ENCODE data around the gene ARG1.
"Not testable (repeated sequence)": the region's sequence is repeated elsewhere in the genome, so short reads cannot be mapped to it uniquely, and the experiment has no call there.

Gene ARG1

DNA sequence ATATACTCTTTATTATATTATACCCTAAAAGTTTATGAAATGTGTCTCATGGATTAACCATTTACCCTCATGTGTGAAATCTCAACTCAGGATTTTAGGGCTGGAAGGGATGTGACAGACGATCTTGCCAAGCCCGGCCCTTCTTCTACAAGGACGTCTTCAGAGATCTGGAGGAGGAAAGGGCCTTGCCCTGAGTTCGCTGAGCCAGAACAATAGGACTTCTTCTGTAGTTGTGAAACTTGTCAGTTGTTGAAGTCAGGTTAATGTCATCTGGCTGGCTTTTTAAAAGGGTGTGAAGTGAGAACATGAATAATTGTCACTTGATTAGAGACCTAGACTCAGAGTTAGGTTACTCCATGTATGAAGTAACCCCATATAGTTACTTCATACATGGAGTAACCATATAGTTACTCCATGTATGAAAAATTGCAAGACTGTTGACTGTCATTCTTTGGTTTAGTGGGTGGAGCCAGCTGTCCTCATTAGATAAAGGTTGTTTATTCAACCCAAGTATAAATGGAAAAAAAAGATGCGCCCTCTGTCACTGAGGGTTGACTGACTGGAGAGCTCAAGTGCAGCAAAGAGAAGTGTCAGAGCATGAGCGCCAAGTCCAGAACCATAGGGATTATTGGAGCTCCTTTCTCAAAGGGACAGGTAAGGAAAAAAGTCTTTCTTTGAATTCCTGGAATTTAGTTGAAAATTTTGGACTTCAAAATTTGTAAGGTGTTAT is at the start of gene ARG1:
TSS of gene ARG1 (plus strand) at position 541 of the 730 bp plus-strand sequence. CDS start at position 598, 57 bp downstream.
- DNase-seq (ENCODE audit: low read depth in 2 of 3, low spot score in 1 of 3): no peak

GRCh38 chr6:131523988-131524673 is 48.9 kb upstream of the ARG1 start:
- DNase-seq (ENCODE audit: low read depth in 2 of 3, low spot score in 1 of 3): no peak

DNA sequence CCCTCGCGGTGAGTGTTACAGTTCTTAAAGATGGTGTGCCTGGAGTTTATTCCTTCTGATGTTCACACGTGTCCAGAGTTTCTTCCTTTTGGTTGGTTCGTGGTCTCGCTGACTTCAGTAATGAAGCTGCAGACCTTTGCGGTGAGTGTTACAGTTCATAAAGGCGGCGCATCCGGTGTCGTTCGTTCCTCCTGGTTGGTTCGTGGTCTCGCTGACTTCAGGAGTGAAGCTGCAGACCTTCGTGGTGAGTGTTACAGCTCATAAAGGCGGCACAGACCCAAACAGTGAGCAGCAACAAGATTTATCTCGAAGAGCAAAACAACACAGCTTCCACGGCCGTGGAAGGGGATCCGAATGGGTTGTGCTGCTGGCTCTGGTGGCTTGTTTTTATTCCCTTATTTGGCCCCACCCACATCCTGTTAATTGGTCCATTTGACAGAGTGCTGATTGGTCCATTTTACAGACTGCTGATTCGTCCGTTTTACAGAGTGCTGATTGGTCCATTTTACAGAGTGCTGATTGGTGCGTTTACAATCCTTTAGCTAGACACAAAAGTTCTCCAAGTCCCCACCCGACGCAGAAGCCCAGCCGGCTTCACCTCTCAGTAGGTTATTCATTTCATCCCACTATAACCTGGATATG is 48.2 kb upstream of the ARG1 start:
- no peak for DNase-seq (ENCODE audit: low read depth in 2 of 3, low spot score in 1 of 3)

DNA sequence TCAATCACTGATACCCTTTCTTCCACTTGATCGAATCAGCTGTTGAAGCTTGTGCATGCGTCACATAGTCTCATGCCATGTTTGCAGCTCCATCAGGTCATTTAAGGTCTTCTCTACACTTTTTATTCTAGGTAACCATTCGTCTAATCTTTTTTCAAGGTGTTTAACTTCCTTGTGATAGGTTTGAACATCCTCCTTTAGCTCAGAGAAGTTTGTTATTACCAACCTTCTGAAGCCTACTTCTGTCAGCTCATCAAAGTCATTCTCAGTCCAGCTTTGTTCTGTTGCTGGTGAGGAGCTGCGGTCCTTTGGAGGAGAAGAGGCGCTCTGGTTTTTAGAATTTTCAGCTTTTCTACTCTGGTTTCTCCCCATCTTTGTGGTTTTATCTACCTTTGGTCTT is 42.1 kb upstream of the ARG1 start:
- DNase-seq (ENCODE audit: low read depth in 2 of 3, low spot score in 1 of 3): not testable (repeated sequence)

GRCh38 chr6:131531681-131532080 is 41.3 kb upstream of the ARG1 start:
- DNase-seq (ENCODE audit: low read depth in 2 of 3, low spot score in 1 of 3): not testable (repeated sequence)

DNA sequence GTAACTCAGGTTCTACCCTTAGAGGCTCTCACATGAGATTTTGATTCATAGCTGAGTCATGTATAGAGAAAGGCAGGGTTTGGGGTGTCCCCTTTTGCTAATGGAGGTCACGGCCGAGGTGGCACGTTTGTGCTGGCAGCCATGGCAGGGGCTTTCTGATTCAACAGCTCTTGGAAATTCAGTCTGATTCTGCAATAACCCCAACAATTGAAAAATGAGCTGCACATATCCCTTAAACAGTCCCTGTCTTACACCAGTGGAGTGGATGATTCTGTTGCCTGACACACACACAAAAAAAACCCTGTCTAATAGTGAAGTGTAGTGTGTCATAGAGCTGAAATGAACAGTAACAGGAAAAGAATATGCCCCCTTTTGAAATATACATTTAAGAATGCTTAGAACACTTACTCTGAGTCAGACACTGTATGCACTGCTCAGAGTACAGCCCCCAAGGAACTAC is 40.4 kb upstream of the ARG1 start:
- DNase-seq (ENCODE audit: low read depth in 2 of 3, low spot score in 1 of 3): peak; percentile 35 to 50 (median 50)

GRCh38 chr6:131538615-131539014 is 34.4 kb upstream of the ARG1 start:
- DNase-seq (ENCODE audit: low read depth in 2 of 3, low spot score in 1 of 3): not testable (repeated sequence)

DNA sequence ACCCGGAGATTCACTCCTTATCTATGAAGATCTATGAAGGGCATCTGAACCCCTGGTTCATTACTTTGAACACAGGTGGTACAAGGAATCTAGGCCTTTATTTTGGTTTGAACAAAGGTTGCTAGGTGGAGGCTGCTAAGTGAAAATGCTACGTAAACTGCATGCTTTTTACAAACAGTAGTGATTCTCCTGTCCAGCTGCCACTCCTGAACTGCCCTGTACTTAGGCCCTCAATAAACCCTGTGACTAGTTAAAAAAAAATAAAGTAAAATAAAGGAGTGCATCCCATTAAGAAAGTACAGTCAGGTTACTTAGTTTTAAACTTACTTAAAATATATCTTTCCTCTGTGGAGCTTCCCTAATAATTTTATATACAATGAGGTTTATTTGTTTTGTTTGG is 27.7 kb upstream of the ARG1 start:
- no peak for DNase-seq (ENCODE audit: low read depth in 2 of 3, low spot score in 1 of 3)

GRCh38 chr6:131547488-131547887 is 25.5 kb upstream of the ARG1 start:
- DNase-seq (ENCODE audit: low read depth in 2 of 3, low spot score in 1 of 3): no peak

DNA sequence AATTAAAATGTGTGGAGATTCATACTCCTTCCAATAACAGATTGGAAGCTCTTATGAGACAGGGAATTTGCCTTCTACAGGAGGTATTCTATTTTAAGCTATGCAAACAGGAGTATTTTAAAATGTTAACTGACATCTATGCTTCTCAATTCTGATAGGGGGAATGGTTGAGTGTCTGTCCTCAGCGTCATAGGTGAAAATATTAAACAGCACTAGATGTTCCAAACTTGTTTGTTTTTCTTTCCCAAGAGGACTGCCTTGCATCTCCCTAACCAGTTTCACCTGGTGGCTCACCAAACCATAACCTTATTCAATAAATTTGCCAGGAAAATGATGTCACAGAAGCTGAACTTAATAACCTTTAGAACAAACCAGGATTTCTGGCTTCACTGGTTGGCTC is 24.6 kb upstream of the ARG1 start:
- no peak for DNase-seq (ENCODE audit: low read depth in 2 of 3, low spot score in 1 of 3)

DNA sequence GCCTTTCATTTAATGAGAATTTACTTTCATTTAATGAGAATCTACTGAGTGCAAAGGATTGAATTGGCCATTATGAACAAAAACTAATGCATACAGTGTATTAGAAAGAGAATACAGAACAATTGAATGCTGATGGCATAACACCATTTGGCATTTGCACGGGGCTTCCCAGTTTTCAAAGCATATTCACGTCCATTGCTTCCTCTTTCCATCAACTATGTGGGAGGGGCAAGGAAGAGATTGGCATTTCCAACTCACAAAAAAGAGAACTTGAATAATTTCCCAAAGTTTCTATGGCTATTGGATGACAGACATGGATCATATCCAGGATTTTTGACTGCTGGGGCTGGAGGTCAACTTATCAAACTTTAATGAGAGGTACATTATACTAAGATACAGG is 23.2 kb upstream of the ARG1 start:
- no peak for DNase-seq (ENCODE audit: low read depth in 2 of 3, low spot score in 1 of 3)

DNA sequence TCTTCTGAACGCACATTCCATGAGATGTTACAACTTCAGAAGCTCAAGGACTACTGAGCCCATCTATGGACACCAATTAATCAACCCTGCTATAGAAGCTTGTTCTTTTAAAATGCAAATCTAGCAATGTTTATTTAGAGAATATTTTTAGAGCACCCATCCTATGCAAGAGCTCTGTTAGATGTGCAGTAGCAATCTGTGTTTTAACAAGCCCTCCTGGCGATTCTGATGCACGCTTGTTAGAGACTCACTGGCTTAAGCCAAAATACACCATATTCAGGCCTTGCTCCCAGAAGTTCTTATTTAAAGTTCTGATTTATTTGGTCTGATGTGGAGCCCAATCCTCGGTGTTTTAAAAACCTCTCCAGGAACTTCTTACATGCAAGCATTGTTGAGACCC is 21.1 kb upstream of the ARG1 start:
- DNase-seq (ENCODE audit: low read depth in 2 of 3, low spot score in 1 of 3): no peak

DNA sequence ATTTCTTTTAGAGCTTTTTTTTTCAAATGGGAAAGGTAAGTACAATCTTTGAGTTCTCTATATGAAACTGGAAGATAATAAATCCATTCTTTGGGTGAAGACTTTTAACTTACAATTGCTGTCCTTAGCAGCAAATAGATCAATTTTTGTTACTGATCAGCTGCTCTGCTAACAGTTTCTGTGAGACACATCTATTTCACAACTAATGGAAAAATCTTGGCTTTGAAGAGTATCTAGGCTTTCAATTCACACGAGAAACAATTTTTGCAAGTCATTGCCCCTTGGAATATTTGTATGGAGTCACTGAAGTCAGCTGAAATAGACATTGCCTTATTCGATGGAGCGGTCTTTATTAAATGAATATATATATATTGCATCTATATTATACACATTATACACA is 20.5 kb upstream of the ARG1 start:
- no peak for DNase-seq (ENCODE audit: low read depth in 2 of 3, low spot score in 1 of 3)

GRCh38 chr6:131555992-131556391 is 17.0 kb upstream of the ARG1 start:
- DNase-seq (ENCODE audit: low read depth in 2 of 3, low spot score in 1 of 3): no peak

DNA sequence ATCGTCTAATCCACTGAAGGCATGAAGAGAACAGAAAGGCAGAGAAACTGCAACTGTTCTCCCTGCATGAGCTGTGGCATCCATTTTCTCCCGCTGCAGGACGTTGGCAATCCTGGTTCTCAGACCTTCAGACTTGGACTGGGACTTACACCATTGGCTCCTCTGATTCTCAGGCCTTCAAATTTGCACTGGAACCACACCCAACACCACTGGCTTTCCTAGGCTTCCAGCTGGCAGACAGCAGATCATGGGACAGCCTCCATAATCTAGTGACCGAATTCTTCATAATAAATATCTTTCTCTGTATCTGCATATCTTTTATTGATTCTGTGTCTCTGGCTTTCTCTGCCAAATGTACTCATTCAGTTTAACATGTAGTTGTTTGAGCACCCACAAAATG is 14.1 kb upstream of the ARG1 start:
- DNase-seq (ENCODE audit: low read depth in 2 of 3, low spot score in 1 of 3): no peak

DNA sequence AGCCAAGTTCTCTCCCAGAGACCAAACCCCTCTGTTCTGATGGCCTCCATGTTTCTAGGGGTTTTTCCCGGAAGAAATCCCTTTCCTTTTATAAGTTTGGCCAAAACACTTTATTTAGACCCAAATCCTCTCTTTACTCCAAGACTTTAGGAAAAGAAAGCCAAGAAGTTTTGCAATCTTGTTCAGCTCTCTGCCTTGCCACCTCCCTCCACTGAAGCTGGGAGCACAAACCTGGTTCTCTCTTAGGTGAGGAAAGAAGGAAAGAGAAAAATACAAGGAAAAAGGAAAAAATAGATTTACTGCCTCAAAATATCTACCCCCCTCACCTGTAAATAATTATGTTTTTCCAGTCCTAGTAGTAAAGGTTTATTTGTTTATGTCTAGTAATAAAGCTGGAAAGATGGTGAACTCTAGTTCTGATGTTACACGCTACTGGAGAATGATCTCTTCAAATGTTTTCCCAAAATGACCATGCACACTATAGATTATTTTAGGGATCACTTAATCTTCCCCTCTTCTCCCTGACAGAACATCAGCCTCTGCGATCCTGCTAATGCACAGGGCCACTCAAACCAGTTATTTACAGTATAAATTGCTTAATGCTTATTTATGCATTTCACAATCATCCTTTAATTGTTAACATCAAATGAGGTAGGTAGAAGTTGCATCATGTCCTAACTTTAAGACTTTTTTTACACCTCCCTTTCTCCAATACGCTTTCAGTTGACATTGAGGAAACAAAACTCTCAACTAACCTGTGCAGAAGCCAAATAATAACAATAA is 10.9 kb upstream of the ARG1 start:
- DNase-seq (ENCODE audit: low read depth in 2 of 3, low spot score in 1 of 3): no peak

- DNase-seq (ENCODE audit: low read depth in 2 of 3, low spot score in 1 of 3): no peak
Observed at GRCh38 chr6:131565056-131565455, 8.0 kb upstream of the ARG1 start.

DNA sequence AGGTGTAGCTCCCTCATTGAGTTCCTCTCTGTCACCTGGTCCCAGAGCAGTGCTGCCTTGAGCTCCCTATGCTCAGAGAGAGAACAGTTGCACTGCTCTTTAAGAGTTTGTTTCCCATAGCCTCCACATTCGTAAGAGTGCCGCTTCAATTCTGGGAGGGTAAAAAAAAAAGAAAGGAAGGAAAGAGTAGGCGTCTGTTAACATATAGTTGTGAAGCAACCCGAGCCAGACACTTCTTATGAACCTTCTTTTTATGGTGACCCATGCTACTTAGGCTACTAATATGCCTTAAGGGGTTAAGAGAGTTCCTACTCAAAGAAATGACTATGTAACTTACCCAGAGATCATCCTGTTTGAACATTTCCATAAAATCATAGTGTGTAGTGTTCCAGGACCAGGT is 4.3 kb upstream of the ARG1 start:
- DNase-seq (ENCODE audit: low read depth in 2 of 3, low spot score in 1 of 3): no peak

DNA sequence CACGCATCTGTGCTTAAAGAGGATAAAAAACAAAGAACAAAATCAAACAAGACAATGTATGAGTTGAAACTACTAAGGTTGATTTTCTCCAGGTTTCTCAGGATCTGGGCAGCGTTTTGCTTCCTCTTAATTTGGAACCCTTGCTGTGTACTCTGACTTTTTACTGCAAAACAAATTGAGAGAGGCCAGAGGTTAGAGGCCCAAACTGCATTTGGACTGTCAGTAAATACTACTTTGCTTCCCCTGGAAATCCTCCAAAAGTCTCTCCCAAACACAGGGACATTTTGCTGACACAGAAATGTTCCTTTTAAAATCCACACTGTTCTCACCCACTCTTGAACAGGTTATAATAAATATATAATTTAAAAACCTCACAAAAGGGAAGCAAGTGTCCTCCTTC is 1.1 kb downstream of the ARG1 start:
- DNase-seq (ENCODE audit: low read depth in 2 of 3, low spot score in 1 of 3): no peak

DNA sequence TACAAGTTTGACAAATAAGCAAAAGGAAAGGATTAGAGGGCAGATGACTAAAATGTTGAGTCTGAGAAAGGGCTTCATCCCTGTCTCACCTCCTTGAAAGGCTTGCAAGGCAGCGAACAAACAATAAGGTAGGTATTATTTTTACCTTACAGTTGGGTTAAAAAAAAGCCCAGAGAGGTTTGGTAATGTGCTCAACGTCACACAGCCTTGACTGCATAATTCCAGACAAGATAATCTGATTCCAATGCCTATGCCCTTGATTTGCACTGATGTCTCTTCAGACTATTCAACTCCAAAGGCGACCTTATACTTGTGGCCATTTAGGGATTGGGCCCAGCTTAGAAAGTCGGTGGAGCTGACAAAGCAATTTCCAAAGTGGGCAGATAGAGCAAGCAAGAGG is 1.7 kb downstream of the ARG1 start:
- DNase-seq (ENCODE audit: low read depth in 2 of 3, low spot score in 1 of 3): no peak

DNA sequence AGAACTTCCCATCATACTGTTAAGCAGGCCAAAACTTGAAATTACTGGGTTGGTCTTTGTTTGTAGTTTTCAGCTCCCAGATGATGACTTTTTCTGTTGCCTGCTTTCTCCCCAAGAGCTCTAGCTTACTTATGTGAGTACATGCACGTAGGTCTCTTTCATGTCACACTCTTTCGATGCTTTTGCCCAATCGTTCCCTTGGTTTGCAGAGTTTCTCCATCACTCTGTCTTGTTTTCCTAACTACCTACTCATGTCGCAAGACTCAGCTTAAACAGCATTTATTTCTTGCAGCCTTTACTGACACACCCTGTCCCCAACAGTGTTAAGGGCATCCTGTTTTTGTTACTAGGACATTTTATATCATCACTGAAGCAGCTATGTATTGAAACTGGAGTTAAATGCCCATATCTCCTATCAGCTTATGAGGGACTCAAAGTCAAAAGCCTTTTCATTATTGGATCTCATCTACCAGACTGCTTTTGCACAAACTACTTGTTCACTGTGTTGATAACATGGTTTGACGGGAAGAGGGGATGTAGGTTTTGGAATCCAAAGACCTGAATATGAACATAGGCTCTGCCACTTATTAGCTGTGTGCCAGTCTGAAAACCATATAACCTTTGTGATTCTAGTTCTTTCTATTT is 2.9 kb downstream of the ARG1 start:
- DNase-seq (ENCODE audit: low read depth in 2 of 3, low spot score in 1 of 3): no peak
